Type B pancreatic cell (in vitro differentiated cells): ENCODE data around the gene SYNGAP1. TPM values are rescaled to one million over a fixed set of nuclear protein-coding genes. Genes with fewer than 3 reads are reported as not detected.
"Not testable (repeated sequence)": the region's sequence is repeated elsewhere in the genome, so short reads cannot be mapped to it uniquely, and the experiment has no call there.

Experiments used
- DNase-seq: peaks from one replicate; pipeline ENCODE4 v3.0.0; 2021; ENCODE audit warnings: mixed read lengths; ENCODE audit not compliant: unreplicated experiment; ENCODE audit errors: extremely low spot score
- H3K27ac Mint-ChIP-seq: 2 replicates; pipeline ENCODE4 v1.8.0; 2021; ENCODE audit warnings: mild to moderate bottlenecking, mixed read lengths
- H3K27me3 Mint-ChIP-seq: 2 replicates; pipeline ENCODE4 v1.8.0; 2021; ENCODE audit warnings: mixed read lengths
- H3K36me3 Mint-ChIP-seq: 2 replicates; pipeline ENCODE4 v1.8.0; 2021; ENCODE audit warnings: mixed read lengths
- H3K4me1 Mint-ChIP-seq: one replicate; pipeline ENCODE4 v1.8.0; 2021; ENCODE audit warnings: mixed read lengths; ENCODE audit not compliant: unreplicated experiment
- H3K4me3 Mint-ChIP-seq: 2 replicates; pipeline ENCODE4 v1.8.0; 2021; ENCODE audit warnings: mild to moderate bottlenecking, mixed read lengths
- H3K9me3 Mint-ChIP-seq: 2 replicates; pipeline ENCODE4 v1.8.0; 2021; ENCODE audit warnings: mixed read lengths
- total RNA-seq: library from RNA; stranded (reverse); gene quantifications from 2 replicates; pipeline ENCODE4 v1.2.1, GENCODE V29; 2021; ENCODE audit warnings: low replicate concordance
- TF ChIP-seq, protein P1 (sequence below): fragments of 200-600 bp; sonication (generic); conservative IDR thresholded peaks from 2 replicates; pipeline ENCODE4 v1.5.0; 2021; ENCODE audit warnings: antibody characterized with exemption, mild to moderate bottlenecking

Gene SYNGAP1
- total RNA-seq, 1 donor from 2014 or later, result 74.1 TPM

DNA sequence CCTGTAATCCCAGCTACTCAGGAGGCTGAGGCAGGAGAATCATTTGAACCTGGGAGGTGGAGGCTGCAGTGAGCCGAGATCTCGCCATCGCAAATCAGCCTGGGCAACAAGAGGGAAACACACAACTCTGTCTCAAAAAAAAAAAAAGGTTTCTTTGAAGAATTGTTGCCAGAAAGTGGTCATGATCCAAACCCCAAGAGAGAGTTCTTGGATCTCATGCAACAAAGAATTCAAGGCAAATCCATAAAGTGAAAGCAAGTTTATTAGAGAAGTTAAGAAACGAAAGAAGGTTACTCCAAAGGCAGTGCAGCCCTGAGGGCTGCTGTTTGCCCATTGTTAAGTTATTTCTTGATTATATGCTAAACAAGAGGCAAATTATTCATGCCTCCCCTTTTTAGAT lies 42.7 kb upstream of the SYNGAP1 start:
- no peak for DNase-seq
- TF ChIP-seq, protein P1, sequence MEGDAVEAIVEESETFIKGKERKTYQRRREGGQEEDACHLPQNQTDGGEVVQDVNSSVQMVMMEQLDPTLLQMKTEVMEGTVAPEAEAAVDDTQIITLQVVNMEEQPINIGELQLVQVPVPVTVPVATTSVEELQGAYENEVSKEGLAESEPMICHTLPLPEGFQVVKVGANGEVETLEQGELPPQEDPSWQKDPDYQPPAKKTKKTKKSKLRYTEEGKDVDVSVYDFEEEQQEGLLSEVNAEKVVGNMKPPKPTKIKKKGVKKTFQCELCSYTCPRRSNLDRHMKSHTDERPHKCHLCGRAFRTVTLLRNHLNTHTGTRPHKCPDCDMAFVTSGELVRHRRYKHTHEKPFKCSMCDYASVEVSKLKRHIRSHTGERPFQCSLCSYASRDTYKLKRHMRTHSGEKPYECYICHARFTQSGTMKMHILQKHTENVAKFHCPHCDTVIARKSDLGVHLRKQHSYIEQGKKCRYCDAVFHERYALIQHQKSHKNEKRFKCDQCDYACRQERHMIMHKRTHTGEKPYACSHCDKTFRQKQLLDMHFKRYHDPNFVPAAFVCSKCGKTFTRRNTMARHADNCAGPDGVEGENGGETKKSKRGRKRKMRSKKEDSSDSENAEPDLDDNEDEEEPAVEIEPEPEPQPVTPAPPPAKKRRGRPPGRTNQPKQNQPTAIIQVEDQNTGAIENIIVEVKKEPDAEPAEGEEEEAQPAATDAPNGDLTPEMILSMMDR, result no peak
- no peaks in the 10 kb centered on the region for H3K9me3 Mint-ChIP-seq
- no peaks in the 10 kb centered on the region for H3K27me3 Mint-ChIP-seq
- H3K27ac Mint-ChIP-seq, result no peak overlapping the region
- H3K36me3 Mint-ChIP-seq, result no peaks in the 10 kb centered on the region
- no peak overlapping the region for H3K4me3 Mint-ChIP-seq
- H3K4me1 Mint-ChIP-seq, result peaks cover 21% of the 10 kb centered on the region

DNA sequence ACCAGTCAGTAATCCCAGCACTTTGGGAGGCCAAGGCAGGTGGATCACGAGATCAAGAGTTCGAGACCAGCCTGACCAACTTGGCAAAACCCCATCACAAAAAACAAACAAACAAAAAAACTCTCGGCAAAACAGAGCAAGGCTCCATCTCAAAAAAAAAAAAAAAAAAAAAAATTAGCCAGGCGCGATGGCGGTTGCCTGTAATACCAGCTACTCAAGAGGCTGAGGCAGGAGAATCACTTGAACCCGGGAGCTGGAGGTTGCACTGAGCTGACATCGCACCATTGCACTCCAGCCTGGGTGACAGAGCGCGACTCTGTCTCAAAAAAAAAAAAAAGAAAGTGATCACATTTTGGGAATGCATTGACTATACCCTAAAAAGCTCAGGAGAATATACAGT lies 40.7 kb upstream of the SYNGAP1 start:
- H3K27me3 Mint-ChIP-seq, H3K9me3 Mint-ChIP-seq, H3K4me1 Mint-ChIP-seq, H3K36me3 Mint-ChIP-seq, DNase-seq, H3K4me3 Mint-ChIP-seq, H3K27ac Mint-ChIP-seq: not testable (repeated sequence)

DNA sequence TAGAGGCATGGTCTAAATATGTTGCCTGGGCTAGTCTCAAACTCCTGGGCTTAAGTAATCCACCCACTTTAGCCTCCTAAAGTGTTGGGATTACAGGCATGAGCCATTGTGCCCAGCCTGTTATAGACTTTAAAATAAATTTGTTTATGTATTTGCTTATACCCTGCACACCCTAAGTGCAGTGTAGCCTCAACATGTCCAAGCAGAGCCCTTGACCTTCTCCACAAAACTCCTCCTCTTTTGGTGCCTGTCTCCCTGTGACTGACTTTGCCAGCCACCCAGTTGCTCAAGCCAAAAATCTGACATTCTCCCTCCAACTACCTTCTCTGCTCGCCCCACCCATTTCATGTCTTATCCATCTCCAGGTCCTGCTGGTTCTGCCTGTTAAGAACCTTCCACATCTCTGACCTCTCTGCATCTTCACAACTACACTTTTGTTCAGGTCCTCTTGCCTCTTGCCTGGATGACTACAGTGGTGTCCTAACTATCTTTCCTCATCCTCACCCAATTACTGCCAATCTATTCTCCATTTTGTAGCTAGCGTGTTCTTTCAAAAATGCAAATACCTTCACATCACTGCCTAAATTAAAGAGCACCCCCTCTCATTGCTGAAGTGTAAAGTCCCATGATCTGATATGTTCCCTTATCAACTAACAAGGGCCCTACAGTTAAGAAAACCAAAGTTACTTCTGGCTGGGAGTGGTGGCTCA lies 39.4 kb upstream of the SYNGAP1 start:
- Mint-ChIP-seq H3K4me3 (no peak overlapping the region), H3K4me1 (peaks cover 4% of the 10 kb centered on the region), H3K36me3 (no peaks in the 10 kb centered on the region), H3K27ac (no peak overlapping the region), H3K27me3 (no peaks in the 10 kb centered on the region), H3K9me3 (no peaks in the 10 kb centered on the region)
- DNase-seq, result no peak
- TF ChIP-seq, protein P1, result no peak

DNA sequence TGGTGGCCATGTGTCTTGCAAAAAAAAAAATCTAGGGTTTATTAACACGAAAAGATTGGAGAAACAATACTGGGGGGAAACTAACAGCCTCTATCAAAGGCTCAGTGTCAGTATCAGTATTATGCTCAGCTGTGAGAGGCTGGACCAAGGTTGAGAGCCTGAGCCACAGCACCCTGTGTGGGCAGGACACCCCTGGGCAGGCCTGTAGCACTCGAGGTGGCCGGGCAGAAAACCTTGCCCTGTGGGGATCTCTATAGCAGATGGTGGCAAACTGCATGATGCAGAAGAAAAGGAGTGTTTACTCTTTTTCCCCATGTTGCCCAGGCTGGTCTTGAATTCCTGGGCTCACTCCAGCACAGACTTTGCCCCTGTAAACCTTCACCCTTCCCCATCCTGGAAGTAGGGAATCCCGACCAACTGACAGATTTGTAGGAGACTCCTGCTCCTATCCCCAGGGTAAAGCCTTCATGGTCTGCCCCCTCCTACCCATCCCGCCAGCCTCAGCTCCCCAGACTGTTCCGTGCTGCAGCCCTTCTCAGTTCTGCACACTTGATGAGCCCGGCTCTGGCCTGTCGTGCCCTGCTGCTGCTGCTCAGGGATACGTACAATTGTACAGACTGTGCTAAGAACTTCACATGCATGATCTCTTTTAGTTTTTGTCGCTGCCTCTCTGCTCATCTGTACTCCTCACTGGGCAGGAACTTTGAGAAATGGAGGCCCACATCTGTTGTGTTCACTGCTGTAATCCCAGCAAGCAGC lies 36.3 kb upstream of the SYNGAP1 start:
- Mint-ChIP-seq H3K36me3 (no peaks in the 10 kb centered on the region), H3K27ac (no peak overlapping the region), H3K4me3 (no peak overlapping the region), H3K4me1 (peaks cover 4% of the 10 kb centered on the region), H3K9me3 (no peaks in the 10 kb centered on the region), H3K27me3 (no peaks in the 10 kb centered on the region)
- DNase-seq, result no peak
- TF ChIP-seq, protein P1, result no peak

DNA sequence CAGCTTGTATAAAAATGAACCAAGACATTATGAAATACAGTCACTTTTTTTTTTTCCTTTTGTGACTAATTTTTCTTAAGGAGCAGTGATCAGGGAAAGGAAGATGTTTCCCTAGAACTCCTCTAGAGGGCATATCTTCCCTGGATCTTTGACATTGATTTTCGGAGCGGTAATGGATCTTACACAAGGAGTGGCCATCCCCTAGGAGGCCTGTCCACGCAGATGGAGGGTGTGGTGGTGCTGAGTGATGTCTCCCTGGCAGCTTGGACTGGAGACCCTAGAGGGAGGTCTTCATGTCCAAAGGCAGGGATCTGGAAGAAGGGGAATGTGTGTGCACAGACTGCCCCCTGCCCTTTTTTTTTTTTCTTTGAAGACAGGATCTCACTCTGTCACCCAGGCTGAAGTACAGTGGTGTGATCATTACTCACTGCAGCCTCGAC lies 35.3 kb upstream of the SYNGAP1 start:
- Mint-ChIP-seq H3K27ac (no peak overlapping the region), H3K4me3 (no peak overlapping the region), H3K27me3 (no peaks in the 10 kb centered on the region), H3K4me1 (peaks cover 4% of the 10 kb centered on the region), H3K9me3 (no peaks in the 10 kb centered on the region), H3K36me3 (no peaks in the 10 kb centered on the region)
- TF ChIP-seq, protein P1, result peak; percentile 63
- DNase-seq, result no peak

DNA sequence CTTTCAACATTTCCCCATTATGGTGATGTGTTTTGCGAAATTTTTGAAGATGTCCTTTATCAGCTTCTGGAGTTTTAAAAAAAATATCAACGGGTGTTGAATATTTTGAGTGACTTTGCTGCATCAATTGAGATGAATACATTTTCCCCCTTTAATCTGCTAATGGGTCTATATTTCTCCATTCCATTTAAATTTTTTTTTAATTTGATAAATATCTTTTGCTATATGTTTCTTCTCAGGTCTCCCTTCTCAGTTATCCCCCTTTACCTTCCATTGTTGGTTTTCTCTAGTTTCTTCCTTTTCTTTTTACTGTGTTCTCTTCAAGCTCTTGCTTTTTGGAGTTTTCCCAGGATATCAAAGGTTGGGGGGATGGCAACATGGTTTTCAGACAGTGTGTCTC lies 29.7 kb upstream of the SYNGAP1 start:
- Mint-ChIP-seq H3K27me3 (no peaks in the 10 kb centered on the region), H3K9me3 (no peaks in the 10 kb centered on the region), H3K27ac (no peak overlapping the region)

More for the DNA sequence above, 29.7 kb upstream of the SYNGAP1 start:
- no peak for DNase-seq
- Mint-ChIP-seq H3K4me3 (no peak overlapping the region), H3K4me1 (peaks cover 31% of the 10 kb centered on the region), H3K36me3 (peaks cover 10% of the 10 kb centered on the region)
- TF ChIP-seq, protein P1, result no peak
